Measurements from ENCODE around the gene TP73. TPM values are rescaled to one million over a fixed set of nuclear protein-coding genes. Genes with fewer than 3 reads are reported as not detected.

The TP73 gene
- polyA plus RNA-seq, 1 donor from 2014 or later, result not detected

DNA sequence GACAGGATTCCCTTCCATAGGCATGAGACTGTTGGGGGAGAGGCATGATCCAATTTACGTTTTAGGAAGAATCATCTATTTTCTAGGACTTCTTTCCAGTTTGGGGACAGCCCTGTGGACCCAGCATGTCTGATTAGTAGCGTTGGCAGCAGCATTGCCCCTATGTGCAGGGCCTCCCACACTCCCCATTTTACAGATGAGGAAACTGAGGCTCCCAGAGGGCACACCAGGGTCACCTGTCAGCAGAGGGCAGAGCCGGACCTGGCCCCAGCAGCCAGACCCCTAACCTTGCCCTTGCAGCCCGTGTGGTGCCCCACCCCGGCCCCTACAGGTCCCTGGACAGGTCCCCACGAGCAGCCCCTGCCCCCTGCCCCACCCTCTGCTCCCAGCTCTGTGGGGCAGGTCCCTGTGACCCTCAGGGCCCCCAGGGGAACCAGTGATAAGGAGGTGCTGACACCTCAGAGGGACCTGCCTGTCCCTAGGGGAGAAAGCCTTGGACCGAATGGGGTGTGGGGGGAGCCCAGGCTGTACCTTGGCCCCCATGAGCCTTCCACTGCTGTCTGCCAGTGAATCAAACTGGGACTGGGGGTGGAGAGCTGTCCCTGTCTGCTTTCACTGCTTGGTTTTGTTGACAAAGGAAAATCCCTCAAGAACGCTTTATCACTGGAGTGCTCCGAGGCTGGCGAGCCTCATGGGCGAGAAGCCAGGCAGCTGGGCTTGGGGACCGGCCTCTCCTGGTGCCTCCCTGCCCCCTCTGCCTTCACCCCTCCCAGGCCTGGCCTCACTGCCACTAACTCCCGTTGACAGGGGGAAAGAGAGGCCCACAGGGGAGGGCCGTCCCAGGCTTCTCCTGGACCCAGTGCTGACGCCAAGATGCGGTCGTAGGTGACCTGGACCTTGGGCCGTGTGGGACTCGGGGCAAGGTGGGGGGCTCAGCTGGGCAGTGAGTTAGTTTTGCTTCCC lies 60.5 kb downstream of the TP73 start:
- Histone ChIP-seq H3K27ac (ENCODE audit: low read length) (no peak overlapping the region), H3K36me3 (ENCODE audit: insufficient read depth, low read length) (no peaks in the 10 kb centered on the region), H3F3A (ENCODE audit: insufficient read depth, low read length, poor library complexity, severe bottlenecking) (no peaks in the 10 kb centered on the region), H3K4me3 (ENCODE audit: low read length) (no peak overlapping the region), H3K27me3 (ENCODE audit: insufficient read depth, low read depth, low read length) (peaks cover 2% of the 10 kb centered on the region), H3K9ac (ENCODE audit: low read length) (no peak overlapping the region), H3K79me2 (replicated peaks; ENCODE audit: insufficient read depth, low read length) (no peaks in the 10 kb centered on the region), H4K20me1 (ENCODE audit: insufficient read depth) (no peaks in the 10 kb centered on the region), H3K9me3 (ENCODE audit: low read length) (no peaks in the 10 kb centered on the region), H3K4me2 (ENCODE audit: low read length) (no peak overlapping the region), H3K9me2 (ENCODE audit: insufficient read depth, low read length) (no peaks in the 10 kb centered on the region), H2AFZ (ENCODE audit: low read depth, low read length) (no peak overlapping the region)
- TF ChIP-seq RAD21 (conservative IDR thresholded peaks at IDR 0.05), result no peak
- TF ChIP-seq, protein P1, sequence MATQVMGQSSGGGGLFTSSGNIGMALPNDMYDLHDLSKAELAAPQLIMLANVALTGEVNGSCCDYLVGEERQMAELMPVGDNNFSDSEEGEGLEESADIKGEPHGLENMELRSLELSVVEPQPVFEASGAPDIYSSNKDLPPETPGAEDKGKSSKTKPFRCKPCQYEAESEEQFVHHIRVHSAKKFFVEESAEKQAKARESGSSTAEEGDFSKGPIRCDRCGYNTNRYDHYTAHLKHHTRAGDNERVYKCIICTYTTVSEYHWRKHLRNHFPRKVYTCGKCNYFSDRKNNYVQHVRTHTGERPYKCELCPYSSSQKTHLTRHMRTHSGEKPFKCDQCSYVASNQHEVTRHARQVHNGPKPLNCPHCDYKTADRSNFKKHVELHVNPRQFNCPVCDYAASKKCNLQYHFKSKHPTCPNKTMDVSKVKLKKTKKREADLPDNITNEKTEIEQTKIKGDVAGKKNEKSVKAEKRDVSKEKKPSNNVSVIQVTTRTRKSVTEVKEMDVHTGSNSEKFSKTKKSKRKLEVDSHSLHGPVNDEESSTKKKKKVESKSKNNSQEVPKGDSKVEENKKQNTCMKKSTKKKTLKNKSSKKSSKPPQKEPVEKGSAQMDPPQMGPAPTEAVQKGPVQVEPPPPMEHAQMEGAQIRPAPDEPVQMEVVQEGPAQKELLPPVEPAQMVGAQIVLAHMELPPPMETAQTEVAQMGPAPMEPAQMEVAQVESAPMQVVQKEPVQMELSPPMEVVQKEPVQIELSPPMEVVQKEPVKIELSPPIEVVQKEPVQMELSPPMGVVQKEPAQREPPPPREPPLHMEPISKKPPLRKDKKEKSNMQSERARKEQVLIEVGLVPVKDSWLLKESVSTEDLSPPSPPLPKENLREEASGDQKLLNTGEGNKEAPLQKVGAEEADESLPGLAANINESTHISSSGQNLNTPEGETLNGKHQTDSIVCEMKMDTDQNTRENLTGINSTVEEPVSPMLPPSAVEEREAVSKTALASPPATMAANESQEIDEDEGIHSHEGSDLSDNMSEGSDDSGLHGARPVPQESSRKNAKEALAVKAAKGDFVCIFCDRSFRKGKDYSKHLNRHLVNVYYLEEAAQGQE (IDR thresholded peaks at IDR 0.05; ENCODE audit: borderline replicate concordance), result no peak
- no peak for TF ChIP-seq MXI1 (conservative IDR thresholded peaks at IDR 0.05; ENCODE audit: poor library complexity, severe bottlenecking)
- no peak for TF ChIP-seq CTCF (IDR thresholded peaks at IDR 0.05; ENCODE audit: poor library complexity, severe bottlenecking)

DNA sequence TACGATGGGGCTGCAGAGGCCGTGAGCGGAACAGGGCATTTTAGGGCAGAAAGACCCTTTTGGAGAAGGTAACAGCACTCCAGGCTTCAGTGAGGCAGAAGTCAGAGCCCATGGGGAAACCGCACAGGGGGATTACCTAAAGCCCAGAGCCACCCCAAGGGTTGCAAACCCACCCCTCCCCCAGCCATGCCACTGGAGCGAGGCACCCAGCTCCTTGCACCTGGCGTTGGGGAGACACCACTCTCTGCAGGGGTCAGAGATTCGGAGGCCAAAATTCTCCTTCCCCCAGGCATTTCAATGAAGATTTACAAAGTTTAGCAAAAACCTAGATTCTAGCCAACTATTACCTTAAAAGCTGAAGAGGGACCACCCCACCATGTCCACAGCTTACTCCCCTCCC lies 61.5 kb downstream of the TP73 start:
- no peaks in the 10 kb centered on the region for H3K36me3 ChIP-seq (ENCODE audit: insufficient read depth, low read length)
- TF ChIP-seq, protein P1 (IDR thresholded peaks at IDR 0.05; ENCODE audit: borderline replicate concordance), result no peak
- TF ChIP-seq MXI1 (conservative IDR thresholded peaks at IDR 0.05; ENCODE audit: poor library complexity, severe bottlenecking) (no peak), TAF1 (IDR thresholded peaks at IDR 0.05; ENCODE audit: low read depth) (no peak), EP300 (conservative IDR thresholded peaks at IDR 0.05; ENCODE audit: poor library complexity, severe bottlenecking) (no peak), POLR2AphosphoS5 (IDR thresholded peaks at IDR 0.05) (no peak), EZH2 (IDR thresholded peaks at IDR 0.05; ENCODE audit: borderline replicate concordance, insufficient read depth, low read length, poor library complexity, severe bottlenecking) (no peak), RAD21 (conservative IDR thresholded peaks at IDR 0.05) (no peak), CTCF (IDR thresholded peaks at IDR 0.05; ENCODE audit: poor library complexity, severe bottlenecking) (no peak)
- H2AFZ ChIP-seq (ENCODE audit: low read depth, low read length), result no peak overlapping the region
- no peaks in the 10 kb centered on the region for H3K9me2 ChIP-seq (ENCODE audit: insufficient read depth, low read length)
- H4K20me1 ChIP-seq (ENCODE audit: insufficient read depth), result no peaks in the 10 kb centered on the region
- H3F3A ChIP-seq (ENCODE audit: insufficient read depth, low read length, poor library complexity, severe bottlenecking), result no peaks in the 10 kb centered on the region
- H3K79me2 ChIP-seq (replicated peaks; ENCODE audit: insufficient read depth, low read length), result no peaks in the 10 kb centered on the region
- H3K9ac ChIP-seq (ENCODE audit: low read length), result no peak overlapping the region
- H3K27ac ChIP-seq (ENCODE audit: low read length), result no peak overlapping the region
- no peaks in the 10 kb centered on the region for H3K27me3 ChIP-seq (ENCODE audit: insufficient read depth, low read depth, low read length)
- H3K4me3 ChIP-seq (ENCODE audit: low read length), result no peak overlapping the region
- no peaks in the 10 kb centered on the region for H3K9me3 ChIP-seq (ENCODE audit: low read length)
- no peak overlapping the region for H3K4me2 ChIP-seq (ENCODE audit: low read length)

All from neural cell (in vitro differentiated cells).